ENCODE measurements around the gene MAP3K7. TPM values are rescaled to one million over a fixed set of nuclear protein-coding genes. Genes with fewer than 3 reads are reported as not detected.

MAP3K7 gene
- total RNA-seq (10 to 100 TPM; 15.8 to 22.1 (median 19.5) TPM), polyA plus RNA-seq (10 to 100 TPM in 2 of 3 donors, 1 to 10 TPM in 1; 8.9 to 19.8 (median 14.2) TPM)
- long read RNA-seq, donor 1, full-length matches to known transcripts = 40 of 44 reads
- long read RNA-seq, donor 1, partial matches to known transcripts = 0 of 44 reads
- long read RNA-seq, donor 1, other reads (novel, unspliced or antisense) = 4 of 44 reads
- long read RNA-seq, donor 2, full-length matches to known transcripts = 52 of 75 reads
- long read RNA-seq, donor 2, partial matches to known transcripts = 2 of 75 reads
- long read RNA-seq, donor 2, other reads (novel, unspliced or antisense) = 21 of 75 reads

- Histone ChIP-seq H3K9me3 (no peaks in the 10 kb centered on the region), H3K27me3 (ENCODE audit: insufficient read depth in 3 of 3, low read length in 2 of 3) (no peaks in the 10 kb centered on the region), H3K4me1 (peaks cover 30% of the 10 kb centered on the region), H3K4me3 (peak within 1 kb of the TSS; percentile 93), H3K36me3 (ENCODE audit: insufficient read depth in 1 of 2, low read depth in 1 of 2) (no peaks in the 10 kb centered on the region), H3K27ac (peak within 1 kb of the TSS; percentile 88)
- peak; percentile 95 to 98 (median 96) for ATAC-seq
- DNase-seq = peak; percentile 91 to 95
- intact Hi-C loops (cut with DNase I) = no loop called here
- TF ChIP-seq, protein P1, sequence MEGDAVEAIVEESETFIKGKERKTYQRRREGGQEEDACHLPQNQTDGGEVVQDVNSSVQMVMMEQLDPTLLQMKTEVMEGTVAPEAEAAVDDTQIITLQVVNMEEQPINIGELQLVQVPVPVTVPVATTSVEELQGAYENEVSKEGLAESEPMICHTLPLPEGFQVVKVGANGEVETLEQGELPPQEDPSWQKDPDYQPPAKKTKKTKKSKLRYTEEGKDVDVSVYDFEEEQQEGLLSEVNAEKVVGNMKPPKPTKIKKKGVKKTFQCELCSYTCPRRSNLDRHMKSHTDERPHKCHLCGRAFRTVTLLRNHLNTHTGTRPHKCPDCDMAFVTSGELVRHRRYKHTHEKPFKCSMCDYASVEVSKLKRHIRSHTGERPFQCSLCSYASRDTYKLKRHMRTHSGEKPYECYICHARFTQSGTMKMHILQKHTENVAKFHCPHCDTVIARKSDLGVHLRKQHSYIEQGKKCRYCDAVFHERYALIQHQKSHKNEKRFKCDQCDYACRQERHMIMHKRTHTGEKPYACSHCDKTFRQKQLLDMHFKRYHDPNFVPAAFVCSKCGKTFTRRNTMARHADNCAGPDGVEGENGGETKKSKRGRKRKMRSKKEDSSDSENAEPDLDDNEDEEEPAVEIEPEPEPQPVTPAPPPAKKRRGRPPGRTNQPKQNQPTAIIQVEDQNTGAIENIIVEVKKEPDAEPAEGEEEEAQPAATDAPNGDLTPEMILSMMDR (IDR thresholded peaks at IDR 0.05) = no peak
- 0 to 1% (median 0%) methylated on average over 54 to 58 of the region's 58 CpGs for WGBS, 3 donors
These were observed at the start of gene MAP3K7 for GRCh38 chr6:90586836-90587638. MAP3K7 (minus strand) TSS chr6:90587072; CDS start chr6:90586883, 189 bp downstream.

- no peaks in the 10 kb centered on the region for H3K4me1 ChIP-seq
- ATAC-seq (no peak), DNase-seq (no peak)
- H3K27ac ChIP-seq = no peak overlapping the region
- intact Hi-C loops (cut with DNase I) = no loop called here
- TF ChIP-seq, protein P1 (IDR thresholded peaks at IDR 0.05) = no peak
- no peaks in the 10 kb centered on the region for H3K9me3 ChIP-seq
- no peaks in the 10 kb centered on the region for H3K36me3 ChIP-seq (ENCODE audit: insufficient read depth in 1 of 2, low read depth in 1 of 2)
- 8 to 18% (median 11%) methylated on average over 1 of the region's 1 CpG for WGBS, 3 donors
- no peaks in the 10 kb centered on the region for H3K27me3 ChIP-seq (ENCODE audit: insufficient read depth in 3 of 3, low read length in 2 of 3)
- H3K4me3 ChIP-seq = no peak overlapping the region
These were observed 44.2 kb upstream of the MAP3K7 start for GRCh38 chr6:90631046-90631445.

DNA sequence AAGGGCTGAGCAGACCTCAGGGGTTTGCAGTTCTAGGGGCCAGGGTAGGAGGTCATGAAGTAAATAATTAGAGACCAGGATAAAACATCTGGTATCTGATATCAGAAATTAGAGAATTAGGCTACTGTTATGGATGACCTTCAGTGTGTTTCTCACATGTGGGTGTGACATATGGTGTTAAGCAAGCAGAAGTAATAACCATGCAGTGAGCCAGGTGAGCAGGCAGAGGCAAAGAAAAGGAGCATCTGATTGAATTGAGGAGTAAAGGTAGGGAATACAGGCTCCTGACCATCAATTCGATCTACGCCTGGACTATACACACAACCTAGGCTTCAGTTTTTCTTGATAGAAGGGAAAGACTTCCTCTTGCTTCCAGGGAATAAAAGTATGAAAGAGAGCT is 34.7 kb upstream of the MAP3K7 start:
- no peak for ATAC-seq
- Histone ChIP-seq H3K9me3 (no peaks in the 10 kb centered on the region), H3K4me1 (no peaks in the 10 kb centered on the region), H3K36me3 (ENCODE audit: insufficient read depth in 1 of 2, low read depth in 1 of 2) (no peaks in the 10 kb centered on the region), H3K4me3 (no peak overlapping the region), H3K27ac (no peak overlapping the region), H3K27me3 (ENCODE audit: insufficient read depth in 3 of 3, low read length in 2 of 3) (peaks cover 0 to 4% (median 0%) of the 10 kb centered on the region in 3 donors)
- WGBS, 3 donors = 93 to 100% (median 98%) methylated on average over 2 of the region's 2 CpGs
- DNase-seq = no peak
- intact Hi-C loops (cut with DNase I) = no loop called here
- TF ChIP-seq, protein P1 (IDR thresholded peaks at IDR 0.05) = no peak

GRCh38 chr6:90619221-90619620 is 32.3 kb upstream of the MAP3K7 start:
- no peak overlapping the region for H3K27ac ChIP-seq

More at GRCh38 chr6:90619221-90619620, 32.3 kb upstream of the MAP3K7 start:
- no peak for ATAC-seq
- 55 to 68% (median 59%) methylated on average over 2 of the region's 2 CpGs for WGBS, 3 donors
- DNase-seq = no peak
- Histone ChIP-seq H3K9me3 (no peaks in the 10 kb centered on the region), H3K36me3 (ENCODE audit: insufficient read depth in 1 of 2, low read depth in 1 of 2) (no peaks in the 10 kb centered on the region), H3K4me3 (no peak overlapping the region), H3K4me1 (no peaks in the 10 kb centered on the region), H3K27me3 (ENCODE audit: insufficient read depth in 3 of 3, low read length in 2 of 3) (peaks cover 0 to 9% (median 2%) of the 10 kb centered on the region in 3 donors)
- TF ChIP-seq, protein P1 (IDR thresholded peaks at IDR 0.05) = no peak
- intact Hi-C loops (cut with DNase I) = no loop called here
